GM13977 (cell line): ENCODE measurements around the gene PABPN1L.

ENCODE experiments used
- DNase-seq: peaks from one replicate; pipeline ENCODE4 v3.0.0; 2012; ENCODE audit warnings: low spot score
- in situ Hi-C: fragments of 300-500 bp; cut with MboI; formaldehyde crosslinking; loops from one replicate; pipeline ENCODE4 v1.12.0; 2022; ENCODE audit warnings: low sequenced_read_pairs, low pct_unique_long_range_greater_than_20kb, mixed read lengths, inconsistent platforms; ENCODE audit not compliant: unreplicated experiment
- TF ChIP-seq, protein P1 (sequence below): IDR thresholded peaks from 2 replicates; pipeline ENCODE4 v1.5.1; 2012; ENCODE audit warnings: mild to moderate bottlenecking, control low read depth; ENCODE audit not compliant: insufficient read depth; ENCODE audit errors: extremely low read depth, missing control alignments

PABPN1L gene

DNA sequence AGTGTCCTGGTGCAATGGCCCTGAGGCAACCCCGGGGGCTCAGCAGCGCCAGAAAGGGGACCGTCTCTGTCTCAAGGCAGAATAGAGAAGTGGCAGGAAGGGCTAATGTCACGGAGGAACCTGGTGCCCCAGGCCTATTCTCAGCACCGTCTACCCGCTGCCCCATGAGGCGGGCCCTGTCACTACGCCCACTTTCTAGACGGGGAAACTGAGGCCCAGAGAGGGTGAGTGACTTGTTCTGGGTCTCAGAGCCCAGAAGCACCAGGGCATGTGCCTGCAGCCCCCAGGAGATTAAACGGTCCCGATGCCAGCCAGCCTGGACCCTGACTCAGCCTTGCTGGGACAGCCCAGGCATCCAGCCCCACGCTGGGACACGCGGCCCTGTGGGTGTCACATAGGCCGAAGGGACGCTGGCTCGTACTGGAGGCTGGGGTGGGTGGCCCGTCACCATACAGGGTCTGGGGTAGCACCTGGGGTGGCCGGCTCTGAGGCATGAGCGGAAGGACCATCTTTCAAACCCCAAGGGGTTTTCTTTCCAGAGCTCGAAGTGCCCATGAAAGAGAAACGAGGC is 40.2 kb upstream of the PABPN1L start:
- in situ Hi-C loops: no loop called here
- no peak for DNase-seq
- TF ChIP-seq, protein P1, sequence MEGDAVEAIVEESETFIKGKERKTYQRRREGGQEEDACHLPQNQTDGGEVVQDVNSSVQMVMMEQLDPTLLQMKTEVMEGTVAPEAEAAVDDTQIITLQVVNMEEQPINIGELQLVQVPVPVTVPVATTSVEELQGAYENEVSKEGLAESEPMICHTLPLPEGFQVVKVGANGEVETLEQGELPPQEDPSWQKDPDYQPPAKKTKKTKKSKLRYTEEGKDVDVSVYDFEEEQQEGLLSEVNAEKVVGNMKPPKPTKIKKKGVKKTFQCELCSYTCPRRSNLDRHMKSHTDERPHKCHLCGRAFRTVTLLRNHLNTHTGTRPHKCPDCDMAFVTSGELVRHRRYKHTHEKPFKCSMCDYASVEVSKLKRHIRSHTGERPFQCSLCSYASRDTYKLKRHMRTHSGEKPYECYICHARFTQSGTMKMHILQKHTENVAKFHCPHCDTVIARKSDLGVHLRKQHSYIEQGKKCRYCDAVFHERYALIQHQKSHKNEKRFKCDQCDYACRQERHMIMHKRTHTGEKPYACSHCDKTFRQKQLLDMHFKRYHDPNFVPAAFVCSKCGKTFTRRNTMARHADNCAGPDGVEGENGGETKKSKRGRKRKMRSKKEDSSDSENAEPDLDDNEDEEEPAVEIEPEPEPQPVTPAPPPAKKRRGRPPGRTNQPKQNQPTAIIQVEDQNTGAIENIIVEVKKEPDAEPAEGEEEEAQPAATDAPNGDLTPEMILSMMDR: no peak

DNA sequence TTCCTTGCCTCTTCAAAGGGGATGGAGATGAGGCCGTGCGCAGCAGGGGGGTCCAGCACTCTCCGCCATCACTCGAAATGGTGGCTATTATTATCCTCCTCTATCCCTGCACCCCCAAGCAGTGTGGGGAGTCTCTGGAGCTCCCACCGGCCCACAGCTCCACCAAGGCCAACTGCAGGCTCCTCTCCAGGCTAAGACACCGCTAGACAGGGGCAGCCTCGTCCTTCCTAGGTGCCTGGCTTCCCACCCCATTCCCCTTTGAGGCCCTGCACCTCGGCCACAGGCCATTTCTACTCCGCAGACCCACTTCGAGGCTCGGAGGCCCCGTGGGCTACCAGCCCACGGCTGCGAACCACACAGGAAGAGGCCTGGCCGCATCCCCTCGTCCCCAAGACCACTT is 39.6 kb upstream of the PABPN1L start:
- TF ChIP-seq, protein P1: no peak
- in situ Hi-C loops: no loop called here
- DNase-seq: no peak

DNA sequence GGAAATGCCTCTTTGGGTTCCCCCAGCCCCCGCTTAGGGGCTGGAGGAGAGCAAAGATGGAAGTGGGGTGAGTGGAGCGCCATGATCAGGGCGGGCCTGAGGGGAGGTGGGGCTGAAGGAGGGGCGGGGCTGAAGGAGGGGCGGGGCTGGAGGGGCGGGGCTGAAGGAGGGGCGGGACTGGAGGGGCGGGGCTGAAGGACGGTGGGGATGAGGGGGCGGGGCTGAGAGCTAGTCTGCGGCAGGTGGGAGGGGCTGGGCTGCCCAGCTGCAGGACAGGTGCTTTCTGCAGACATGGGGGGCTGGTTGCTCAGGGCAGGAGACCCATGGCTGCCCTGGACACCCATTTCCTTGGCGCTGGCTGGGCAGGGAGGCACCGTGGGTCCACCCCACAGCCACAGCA is 39.1 kb upstream of the PABPN1L start:
- in situ Hi-C loops: no loop called here
- DNase-seq: peak; percentile 83
- TF ChIP-seq, protein P1: no peak

DNA sequence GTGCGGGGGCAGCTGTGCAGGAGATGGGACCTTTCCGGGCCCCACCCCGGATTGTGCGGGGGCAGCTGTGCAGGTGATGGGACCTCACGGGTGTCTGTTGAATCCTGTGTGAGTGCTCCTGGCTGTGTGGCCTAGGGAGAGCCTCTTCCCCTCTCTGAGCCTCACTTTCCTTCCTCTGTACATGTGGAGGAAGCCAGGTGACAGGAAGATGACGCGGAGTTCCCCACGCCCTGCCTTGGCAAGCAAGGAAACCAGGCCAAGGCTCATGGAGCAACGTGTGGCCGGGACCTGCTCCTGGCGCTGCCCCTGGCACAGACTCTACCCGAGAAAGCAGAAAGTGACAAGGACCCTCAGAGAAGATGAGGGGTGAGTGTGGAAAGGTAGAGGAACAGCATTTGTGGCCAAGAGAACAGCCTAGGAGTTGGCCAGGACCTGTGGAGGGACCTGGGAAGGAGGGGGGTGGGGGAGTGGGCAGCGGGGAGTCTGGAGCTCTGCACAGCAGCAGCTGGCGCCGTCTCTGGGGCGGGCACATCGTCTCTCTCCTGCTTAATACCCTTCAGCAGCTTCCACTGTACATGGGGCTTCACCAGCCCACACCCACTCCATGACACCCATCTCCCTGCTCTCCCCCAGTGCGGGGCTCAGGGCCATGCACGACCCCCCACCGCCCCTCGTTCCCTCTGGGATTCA is 38.4 kb upstream of the PABPN1L start:
- no peak for DNase-seq
- in situ Hi-C loops: no loop called here
- TF ChIP-seq, protein P1: no peak

DNA sequence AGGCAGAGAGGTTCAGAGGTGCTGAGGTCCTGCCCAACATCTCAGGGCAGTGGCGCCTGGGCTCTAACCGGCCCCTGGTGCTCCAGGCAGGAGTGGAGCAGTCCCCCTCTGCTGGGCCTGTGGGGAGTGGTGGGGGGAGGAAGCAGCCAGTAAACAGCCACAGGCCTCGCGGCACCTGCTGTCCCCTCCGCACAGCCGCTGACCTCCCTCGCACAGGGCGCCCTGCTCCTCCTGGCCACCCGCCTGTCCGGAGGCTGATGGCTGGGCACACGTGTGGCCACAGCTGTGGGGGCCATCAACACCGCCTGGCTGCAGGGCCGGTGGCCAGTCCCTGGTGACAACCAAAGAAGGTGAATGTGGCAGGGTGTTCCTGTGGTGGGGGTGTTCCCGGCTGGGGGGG is 36.8 kb upstream of the PABPN1L start:
- DNase-seq: no peak
- in situ Hi-C loops: no loop called here
- TF ChIP-seq, protein P1: no peak

DNA sequence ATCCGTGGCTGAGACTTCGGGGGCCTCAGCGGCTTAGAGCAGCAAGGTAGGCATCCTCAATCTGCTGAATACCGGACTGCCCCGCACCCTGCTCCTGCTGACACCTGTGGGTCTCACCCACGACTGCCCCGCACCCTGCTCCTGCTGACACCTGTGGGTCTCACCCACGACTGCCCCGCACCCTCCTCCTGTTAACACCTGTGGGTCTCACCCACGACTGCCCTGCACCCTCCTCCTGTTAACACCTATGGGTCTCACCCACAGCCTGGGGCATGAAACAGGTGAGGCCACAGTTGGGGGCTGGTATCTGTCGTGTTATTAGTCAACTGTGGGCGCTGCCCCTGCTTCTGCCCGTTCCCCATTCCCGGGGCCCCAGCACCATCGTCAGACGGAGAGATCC is 36.3 kb upstream of the PABPN1L start:
- in situ Hi-C loops: no loop called here
- TF ChIP-seq, protein P1: no peak
- DNase-seq: no peak
